ENCODE results near the gene RYR1.

RYR1 gene

GRCh38 chr19:38547421-38547820 is 113.9 kb downstream of the RYR1 start:
- ChIA-PET POLR2A (interaction anchor here (0.5 to 0.7 kb wide), 2 partner anchors 89 to 415 kb away, joined by 3 to 7 read pairs; no protein-coding TSS in a partner anchor), CTCF (interaction anchor here (0.6 to 1.5 kb wide), 4 partner anchors 8 to 188 kb away, joined by 3 to 13 read pairs (median 4); no protein-coding TSS in a partner anchor)
- no peak for TF ChIP-seq ZNF19 (tag by site-specific recombination; IDR thresholded peaks at IDR 0.05; ENCODE audit: low read depth)
- TF ChIP-seq OVOL3 (tag by site-specific recombination; IDR thresholded peaks at IDR 0.05): no peak
- Histone ChIP-seq H3K4me3 (ENCODE audit: low read depth, low read length) (no peak overlapping the region), H3K27ac (ENCODE audit: extremely low read depth, low read depth, low read length) (no peak overlapping the region), H3K4me1 (ENCODE audit: control insufficient read depth, insufficient read depth, low read length) (peaks cover 14% of the 10 kb centered on the region), H3K36me3 (ENCODE audit: control insufficient read depth in 2 of 2, insufficient read depth in 1 of 2, low read length in 2 of 2) (no peaks in the 10 kb centered on the region), H3K9me3 (ENCODE audit: control insufficient read depth, insufficient read depth, low read depth, low read length) (no peaks in the 10 kb centered on the region)

DNA sequence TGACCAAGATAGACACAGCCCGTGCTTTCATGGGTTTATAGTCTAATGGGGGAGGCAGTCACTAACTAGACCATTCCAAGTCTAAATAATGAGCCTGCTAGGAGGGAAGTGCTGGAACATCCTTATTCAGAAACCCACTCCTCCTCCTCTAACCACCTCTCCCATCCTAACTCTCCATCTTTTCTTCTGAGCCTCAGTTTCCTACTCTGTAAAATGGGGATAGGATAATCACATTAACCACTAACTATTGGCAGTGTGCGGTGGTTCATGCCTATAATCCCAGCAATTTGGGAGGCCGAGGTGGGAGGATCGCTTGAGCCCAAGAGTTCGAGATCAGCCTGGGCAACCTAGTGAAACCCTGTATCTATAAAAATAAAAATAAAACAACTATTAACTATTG is 115.6 kb downstream of the RYR1 start:
- POLR2A ChIA-PET: no interaction called here
- Histone ChIP-seq H3K4me1 (ENCODE audit: control insufficient read depth, insufficient read depth, low read length) (peaks cover 12% of the 10 kb centered on the region), H3K4me3 (ENCODE audit: low read depth, low read length) (no peak overlapping the region), H3K27ac (ENCODE audit: extremely low read depth, low read depth, low read length) (no peak overlapping the region), H3K36me3 (ENCODE audit: control insufficient read depth in 2 of 2, insufficient read depth in 1 of 2, low read length in 2 of 2) (no peaks in the 10 kb centered on the region; a peak in 1 of 3 replicates), H3K9me3 (ENCODE audit: control insufficient read depth, insufficient read depth, low read depth, low read length) (no peaks in the 10 kb centered on the region)
- CTCF ChIA-PET: no interaction called here
- no peak for TF ChIP-seq YY2 (tag by site-specific recombination; IDR thresholded peaks at IDR 0.05)
- TF ChIP-seq, protein P1, sequence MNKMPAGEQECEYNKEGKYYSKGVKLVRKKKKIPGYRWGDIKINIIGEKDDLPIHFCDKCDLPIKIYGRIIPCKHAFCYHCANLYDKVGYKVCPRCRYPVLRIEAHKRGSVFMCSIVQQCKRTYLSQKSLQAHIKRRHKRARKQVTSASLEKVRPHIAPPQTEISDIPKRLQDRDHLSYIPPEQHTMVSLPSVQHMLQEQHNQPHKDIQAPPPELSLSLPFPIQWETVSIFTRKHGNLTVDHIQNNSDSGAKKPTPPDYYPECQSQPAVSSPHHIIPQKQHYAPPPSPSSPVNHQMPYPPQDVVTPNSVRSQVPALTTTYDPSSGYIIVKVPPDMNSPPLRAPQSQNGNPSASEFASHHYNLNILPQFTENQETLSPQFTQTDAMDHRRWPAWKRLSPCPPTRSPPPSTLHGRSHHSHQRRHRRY (tag by site-specific recombination; IDR thresholded peaks at IDR 0.05): no peak
- no peak for TF ChIP-seq ZNF174 (tag by site-specific recombination; IDR thresholded peaks at IDR 0.05)
- TF ChIP-seq FEZF1 (tag by site-specific recombination; IDR thresholded peaks at IDR 0.05): no peak
- no peak for TF ChIP-seq ZBTB1 (tag by site-specific recombination; IDR thresholded peaks at IDR 0.05)
- no peak for TF ChIP-seq ZNF670 (tag by site-specific recombination; IDR thresholded peaks at IDR 0.05; ENCODE audit: low read depth)
- TF ChIP-seq IKZF3 (tag by site-specific recombination; IDR thresholded peaks at IDR 0.05): no peak
- TF ChIP-seq ZNF350 (tag by site-specific recombination; IDR thresholded peaks at IDR 0.05): no peak
- TF ChIP-seq ZNF549 (tag by site-specific recombination; IDR thresholded peaks at IDR 0.05): no peak
- no peak for TF ChIP-seq ZNF391 (tag by site-specific recombination; IDR thresholded peaks at IDR 0.05; ENCODE audit: borderline replicate concordance, low read depth)
- no peak for TF ChIP-seq ZNF394 (tag by site-specific recombination; IDR thresholded peaks at IDR 0.05; ENCODE audit: borderline replicate concordance)
- no peak for TF ChIP-seq SETDB1 (IDR thresholded peaks at IDR 0.05; ENCODE audit: insufficient read length, low read length)
- no peak for TF ChIP-seq ZNF664 (tag by site-specific recombination; IDR thresholded peaks at IDR 0.05)
- TF ChIP-seq ZNF768 (tag by site-specific recombination; IDR thresholded peaks at IDR 0.05): no peak
- TF ChIP-seq, protein P2, sequence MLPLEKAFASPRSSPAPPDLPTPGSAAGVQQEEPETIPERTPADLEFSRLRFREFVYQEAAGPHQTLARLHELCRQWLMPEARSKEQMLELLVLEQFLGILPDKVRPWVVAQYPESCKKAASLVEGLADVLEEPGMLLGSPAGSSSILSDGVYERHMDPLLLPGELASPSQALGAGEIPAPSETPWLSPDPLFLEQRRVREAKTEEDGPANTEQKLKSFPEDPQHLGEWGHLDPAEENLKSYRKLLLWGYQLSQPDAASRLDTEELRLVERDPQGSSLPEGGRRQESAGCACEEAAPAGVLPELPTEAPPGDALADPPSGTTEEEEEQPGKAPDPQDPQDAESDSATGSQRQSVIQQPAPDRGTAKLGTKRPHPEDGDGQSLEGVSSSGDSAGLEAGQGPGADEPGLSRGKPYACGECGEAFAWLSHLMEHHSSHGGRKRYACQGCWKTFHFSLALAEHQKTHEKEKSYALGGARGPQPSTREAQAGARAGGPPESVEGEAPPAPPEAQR (tag by site-specific recombination; IDR thresholded peaks at IDR 0.05): no peak
- no peak for TF ChIP-seq ZEB2 (tag by site-specific recombination; IDR thresholded peaks at IDR 0.05)

DNA sequence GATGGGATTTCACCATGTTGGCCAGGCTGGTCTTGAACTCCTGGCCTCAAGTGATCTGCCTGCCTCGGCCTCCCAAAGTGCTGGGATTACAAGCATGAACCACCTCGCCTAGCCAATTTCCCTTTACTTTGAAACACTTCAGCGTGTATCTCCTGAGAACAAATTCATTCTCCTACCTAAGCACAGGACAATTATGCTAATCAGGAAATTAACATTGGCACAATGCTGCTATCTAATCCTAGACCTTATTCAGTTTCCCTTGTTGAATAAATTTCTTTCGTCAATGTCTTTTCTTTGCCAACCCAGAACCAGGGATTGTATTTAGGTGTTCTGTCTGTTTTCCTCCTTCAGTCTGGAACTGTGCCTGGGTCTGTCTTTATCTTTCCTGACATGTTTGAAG is 116.5 kb downstream of the RYR1 start:
- H3K4me3 ChIP-seq (ENCODE audit: low read depth, low read length): no peak overlapping the region
- ChIA-PET CTCF (no interaction called here), POLR2A (no interaction called here)
- no peak overlapping the region for H3K27ac ChIP-seq (ENCODE audit: extremely low read depth, low read depth, low read length)
- H3K36me3 ChIP-seq (ENCODE audit: control insufficient read depth in 2 of 2, insufficient read depth in 1 of 2, low read length in 2 of 2): no peaks in the 10 kb centered on the region; a peak in 1 of 3 replicates
- H3K4me1 ChIP-seq (ENCODE audit: control insufficient read depth, insufficient read depth, low read length): peaks cover 13% of the 10 kb centered on the region
- no peaks in the 10 kb centered on the region for H3K9me3 ChIP-seq (ENCODE audit: control insufficient read depth, insufficient read depth, low read depth, low read length)
- TF ChIP-seq ZBTB1 (tag by site-specific recombination; IDR thresholded peaks at IDR 0.05) (no peak), ZNF791 (tag by site-specific recombination; IDR thresholded peaks at IDR 0.05) (no peak), ZNF26 (tag by site-specific recombination; IDR thresholded peaks at IDR 0.05) (no peak), ZNF830 (tag by site-specific recombination; IDR thresholded peaks at IDR 0.05; ENCODE audit: low read depth) (no peak), ZNF121 (tag by site-specific recombination; IDR thresholded peaks at IDR 0.05) (no peak), ZNF501 (tag by site-specific recombination; IDR thresholded peaks at IDR 0.05) (no peak), WT1 (tag by site-specific recombination; IDR thresholded peaks at IDR 0.05) (no peak)

Data from HEK293 (cell line).